Uterus (tissue), 2 donors: Measurements from ENCODE around the gene PTGDS.

ENCODE experiments used
- POLR2A ChIP-seq, 2 donors: fragments of 450-650 bp; IDR thresholded peaks; one replicate each; pipeline ENCODE4 v1.6.1; 2016; ENCODE audit warnings: antibody characterized with exemption in 2 of 2, mild to moderate bottlenecking in 1 of 2, moderate library complexity in 1 of 2
- TF ChIP-seq, protein P1 (sequence below), 4 experiments: fragments of 200-600 bp in 2 of 4; fragments of 450-650 bp in 2 of 4; sonication (generic) in 2 of 4; IDR thresholded peaks; one replicate each; pipeline ENCODE4 v1.5.1; 2016 to 2019; ENCODE audit warnings: antibody characterized with exemption in 4 of 4, mild to moderate bottlenecking in 2 of 4, moderate library complexity in 1 of 4

DNA sequence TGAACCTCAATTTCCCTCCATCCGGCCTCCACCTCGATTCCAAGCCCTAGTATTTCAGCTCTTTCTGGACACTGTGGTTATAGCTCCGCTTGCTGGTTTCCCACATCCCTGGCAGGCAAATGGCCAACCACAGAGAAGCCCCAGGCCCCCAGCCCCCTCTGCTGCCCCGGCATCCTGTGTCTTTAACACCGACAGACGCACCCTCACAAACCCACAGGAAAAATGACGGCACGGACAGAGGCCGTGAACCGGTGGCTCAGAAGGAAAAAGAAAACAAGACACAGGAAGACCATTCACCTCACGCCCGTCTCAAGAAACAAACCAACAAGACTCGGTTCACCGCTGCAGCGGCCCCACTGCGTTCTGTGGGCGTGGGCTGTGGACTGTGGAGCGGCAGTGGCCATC lies 20.5 kb downstream of the PTGDS start:
- TF ChIP-seq, protein P1, sequence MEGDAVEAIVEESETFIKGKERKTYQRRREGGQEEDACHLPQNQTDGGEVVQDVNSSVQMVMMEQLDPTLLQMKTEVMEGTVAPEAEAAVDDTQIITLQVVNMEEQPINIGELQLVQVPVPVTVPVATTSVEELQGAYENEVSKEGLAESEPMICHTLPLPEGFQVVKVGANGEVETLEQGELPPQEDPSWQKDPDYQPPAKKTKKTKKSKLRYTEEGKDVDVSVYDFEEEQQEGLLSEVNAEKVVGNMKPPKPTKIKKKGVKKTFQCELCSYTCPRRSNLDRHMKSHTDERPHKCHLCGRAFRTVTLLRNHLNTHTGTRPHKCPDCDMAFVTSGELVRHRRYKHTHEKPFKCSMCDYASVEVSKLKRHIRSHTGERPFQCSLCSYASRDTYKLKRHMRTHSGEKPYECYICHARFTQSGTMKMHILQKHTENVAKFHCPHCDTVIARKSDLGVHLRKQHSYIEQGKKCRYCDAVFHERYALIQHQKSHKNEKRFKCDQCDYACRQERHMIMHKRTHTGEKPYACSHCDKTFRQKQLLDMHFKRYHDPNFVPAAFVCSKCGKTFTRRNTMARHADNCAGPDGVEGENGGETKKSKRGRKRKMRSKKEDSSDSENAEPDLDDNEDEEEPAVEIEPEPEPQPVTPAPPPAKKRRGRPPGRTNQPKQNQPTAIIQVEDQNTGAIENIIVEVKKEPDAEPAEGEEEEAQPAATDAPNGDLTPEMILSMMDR (IDR thresholded peaks at IDR 0.05), result no peak
- no peak for TF ChIP-seq POLR2A (IDR thresholded peaks at IDR 0.05)
